A204.1 (cell line): ENCODE data around the gene TPPP2.

Experiments
- FAIRE-seq: peaks from 2 replicates; lab custom pipeline; 2012; peaks lifted over from hg19 to GRCh38; lab: Jason Lieb, UNC

TPPP2 gene

DNA sequence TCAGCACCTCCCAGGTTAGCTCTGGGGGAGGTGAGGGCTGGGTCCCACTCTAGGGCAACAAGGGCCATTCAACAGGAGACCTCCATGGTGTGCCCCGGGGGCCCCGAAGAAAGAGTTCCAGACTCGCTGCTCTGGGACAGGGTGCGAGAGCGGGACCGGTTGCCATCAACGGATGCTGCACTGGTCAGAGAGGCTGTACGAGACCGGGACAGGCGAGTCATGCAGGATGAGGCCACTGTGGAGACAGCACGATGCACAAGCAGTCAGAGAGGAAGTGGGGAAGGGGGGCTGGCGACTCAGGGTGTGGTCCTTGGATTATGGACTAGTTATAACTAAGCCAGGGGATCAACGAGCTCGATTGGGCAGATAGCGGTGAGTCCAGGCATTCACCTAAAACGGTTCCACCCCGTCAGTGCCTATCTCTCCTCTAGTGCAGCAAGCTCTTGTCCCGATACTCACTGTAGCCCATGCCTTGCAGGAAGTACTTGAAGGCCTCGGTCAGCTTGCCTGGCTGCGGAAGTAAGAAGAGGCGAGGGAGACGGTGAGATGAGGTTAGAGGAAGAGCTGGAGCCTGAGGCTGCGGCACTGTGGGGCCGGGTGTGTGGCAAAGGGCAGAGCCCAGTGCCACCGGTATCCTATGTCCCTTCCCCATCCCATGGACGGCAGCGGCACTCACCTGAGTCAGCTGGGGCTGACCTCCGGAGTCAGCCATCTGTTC, 12.3 kb upstream of the TPPP2 start:
- FAIRE-seq = no peak

GRCh38 chr14:21018286-21018685, 11.7 kb upstream of the TPPP2 start:
- FAIRE-seq = no peak

DNA sequence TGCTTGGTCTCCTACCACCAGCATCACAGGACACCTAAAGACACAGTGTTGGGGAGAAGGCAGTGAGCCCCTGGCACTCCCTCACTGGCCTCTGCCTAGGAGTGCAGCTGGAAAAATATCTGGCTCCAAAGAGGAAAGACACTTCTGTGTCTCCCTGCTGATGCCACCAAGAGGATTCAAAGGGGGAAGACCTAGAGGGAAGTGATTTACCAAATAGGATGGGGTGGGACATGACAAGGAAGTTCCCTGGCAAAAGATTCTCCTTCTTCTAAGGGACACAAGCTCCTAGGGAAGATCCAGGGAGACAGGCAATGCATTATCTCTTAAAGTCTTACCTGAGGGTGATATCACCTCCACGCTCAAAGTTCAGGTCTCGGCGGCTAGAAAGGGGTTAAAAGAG, 11.2 kb upstream of the TPPP2 start:
- FAIRE-seq = no peak

- no peak for FAIRE-seq
These were observed 10.7 kb upstream of the TPPP2 start for GRCh38 chr14:21019366-21019765.

GRCh38 chr14:21020977-21021545, 9.0 kb upstream of the TPPP2 start:
- no peak for FAIRE-seq

- no peak for FAIRE-seq
These were observed 7.3 kb upstream of the TPPP2 start for GRCh38 chr14:21022686-21023085.

- FAIRE-seq = no peak
These were observed 6.8 kb upstream of the TPPP2 start for GRCh38 chr14:21023174-21023573.

- FAIRE-seq = no peak
These were observed 6.0 kb upstream of the TPPP2 start for GRCh38 chr14:21023817-21024584.

DNA sequence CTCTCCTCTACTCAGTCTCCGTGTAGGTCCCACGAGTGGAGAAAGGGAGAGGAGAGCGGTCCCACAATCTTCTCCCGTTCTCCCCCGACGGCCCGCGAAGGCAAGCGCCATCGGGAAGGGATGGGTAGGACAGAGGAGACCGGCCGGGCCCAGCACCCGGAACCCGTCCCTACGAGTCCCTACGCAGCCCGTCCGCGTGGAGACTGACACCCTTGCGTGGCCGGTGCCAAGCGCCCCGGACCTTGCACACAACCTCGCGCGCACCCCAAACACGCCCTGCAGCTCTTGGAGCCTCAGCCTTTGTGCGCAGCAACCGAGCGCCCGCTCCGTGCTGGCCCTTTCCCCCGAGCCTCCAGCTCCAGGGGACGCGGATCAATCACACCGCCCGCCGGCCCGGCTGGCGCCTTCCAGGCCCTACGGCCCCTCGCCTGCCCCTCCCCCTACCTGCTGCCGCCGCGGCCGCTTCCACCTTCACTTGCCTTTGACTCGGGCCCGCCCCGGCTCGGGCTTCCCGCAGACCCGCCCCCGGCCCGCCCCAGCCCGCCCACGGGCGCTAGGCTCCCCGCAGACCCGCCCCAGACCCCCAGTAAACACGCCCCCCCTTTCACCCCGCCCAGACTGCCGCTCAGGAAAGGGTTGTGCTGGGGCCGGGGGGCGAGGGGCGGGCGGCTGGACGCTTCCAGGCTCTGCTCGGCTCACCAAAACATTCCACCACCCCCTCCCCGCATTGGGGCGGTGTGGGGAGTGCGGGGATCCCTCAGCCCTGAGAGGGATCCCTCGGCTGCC, 5.2 kb upstream of the TPPP2 start, which contains the start of gene NDRG2:
Gene NDRG2, minus strand, starts transcription at position 477 of the 786 bp plus-strand sequence. CDS start 1,746 bp downstream, outside the sequence.
- FAIRE-seq = no peak

DNA sequence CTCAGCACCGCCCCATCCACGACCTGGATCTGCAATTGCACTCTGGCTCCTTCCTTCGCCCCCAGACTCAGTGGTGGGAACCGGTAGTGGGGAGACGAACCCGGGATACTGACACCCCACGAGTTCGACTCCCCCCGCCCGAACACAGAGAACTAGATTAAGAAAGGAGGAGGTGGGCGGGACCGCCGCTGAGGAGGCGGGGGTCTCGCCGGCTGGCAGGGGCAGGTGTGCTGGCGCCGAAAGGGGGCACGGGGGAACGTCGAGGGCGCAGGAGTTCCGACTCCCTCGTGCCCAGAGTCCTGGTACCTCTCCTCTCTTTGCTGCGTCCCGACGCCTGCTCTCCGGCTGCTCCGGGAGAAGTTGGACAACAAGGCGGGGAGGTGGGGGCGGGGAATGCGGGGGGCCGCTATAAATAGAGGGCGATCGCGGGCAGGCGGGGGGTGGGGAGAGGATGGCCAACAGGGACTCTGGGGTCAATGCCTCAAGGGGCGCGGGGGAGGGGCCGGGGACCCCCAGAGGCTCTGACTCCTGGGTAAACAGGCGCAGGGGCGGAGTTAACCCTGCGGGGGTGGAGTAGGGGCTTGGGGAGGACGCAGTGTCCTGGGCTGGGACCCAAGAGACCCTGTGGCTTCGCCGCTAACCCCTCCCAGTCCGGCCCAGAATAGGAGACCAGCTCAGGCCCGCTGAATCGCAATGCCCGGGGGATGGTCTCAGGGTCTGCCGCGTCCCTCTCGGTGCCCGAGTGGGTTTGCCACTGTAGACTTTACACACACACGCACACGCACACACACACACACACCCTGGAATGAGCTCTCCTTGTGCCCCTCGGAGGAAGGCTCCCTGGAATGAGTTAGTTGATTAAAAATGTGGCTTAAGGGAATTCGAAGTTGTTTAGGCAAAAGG, 4.4 kb upstream of the TPPP2 start:
- no peak for FAIRE-seq

DNA sequence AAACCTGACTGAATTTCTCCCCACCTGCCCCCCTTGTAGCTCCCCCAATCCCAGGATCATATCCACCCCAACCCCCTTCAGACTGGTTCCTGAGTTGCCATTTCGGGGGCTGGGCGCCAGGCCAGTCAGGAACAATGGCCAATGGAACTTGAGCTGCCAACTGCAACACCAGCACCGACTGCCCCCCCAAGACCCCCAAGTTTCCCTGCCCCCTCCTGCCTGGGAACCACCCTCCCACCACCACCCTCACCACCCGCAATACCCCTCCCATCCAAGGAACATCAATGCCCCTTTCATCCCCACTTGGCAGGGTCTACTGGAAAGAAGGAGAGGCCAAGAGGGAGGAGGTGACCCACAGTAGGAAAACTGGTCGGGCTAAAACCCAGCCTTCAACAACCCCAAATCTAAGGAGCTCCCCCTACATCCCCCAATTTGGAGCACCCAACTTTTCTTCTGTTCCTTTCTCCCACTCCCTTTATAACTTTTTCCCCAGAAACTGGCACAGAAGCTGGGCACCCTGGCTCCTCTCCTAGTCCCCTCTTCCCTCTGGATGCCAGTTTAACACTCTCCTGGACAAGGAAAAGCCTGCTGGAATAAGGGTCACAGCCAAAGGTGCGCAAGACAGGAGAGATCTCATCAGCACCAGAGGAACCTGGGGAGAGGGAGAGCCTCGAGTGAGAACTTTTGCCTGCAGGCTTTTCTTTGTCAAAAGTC, 3.6 kb upstream of the TPPP2 start:
- no peak for FAIRE-seq

- no peak for FAIRE-seq
These were observed 3.1 kb upstream of the TPPP2 start for GRCh38 chr14:21026988-21027315.

DNA sequence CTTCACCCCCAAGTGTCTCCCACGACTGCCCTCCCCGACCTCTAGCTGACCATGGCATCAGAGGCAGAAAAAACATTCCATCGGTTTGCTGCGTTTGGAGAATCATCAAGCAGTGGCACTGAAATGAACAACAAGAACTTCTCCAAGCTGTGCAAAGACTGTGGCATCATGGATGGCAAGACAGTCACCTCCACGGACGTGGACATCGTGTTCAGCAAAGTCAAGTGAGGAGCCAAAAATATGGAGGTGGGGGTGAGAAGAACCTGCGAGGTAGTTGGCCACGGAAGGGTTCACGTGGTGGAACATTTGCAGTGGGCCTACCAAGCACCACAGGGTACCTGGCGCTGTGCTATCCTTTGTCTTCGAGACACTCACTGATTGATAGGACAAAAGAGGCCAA, 514 bp downstream of the TPPP2 start:
- no peak for FAIRE-seq

DNA sequence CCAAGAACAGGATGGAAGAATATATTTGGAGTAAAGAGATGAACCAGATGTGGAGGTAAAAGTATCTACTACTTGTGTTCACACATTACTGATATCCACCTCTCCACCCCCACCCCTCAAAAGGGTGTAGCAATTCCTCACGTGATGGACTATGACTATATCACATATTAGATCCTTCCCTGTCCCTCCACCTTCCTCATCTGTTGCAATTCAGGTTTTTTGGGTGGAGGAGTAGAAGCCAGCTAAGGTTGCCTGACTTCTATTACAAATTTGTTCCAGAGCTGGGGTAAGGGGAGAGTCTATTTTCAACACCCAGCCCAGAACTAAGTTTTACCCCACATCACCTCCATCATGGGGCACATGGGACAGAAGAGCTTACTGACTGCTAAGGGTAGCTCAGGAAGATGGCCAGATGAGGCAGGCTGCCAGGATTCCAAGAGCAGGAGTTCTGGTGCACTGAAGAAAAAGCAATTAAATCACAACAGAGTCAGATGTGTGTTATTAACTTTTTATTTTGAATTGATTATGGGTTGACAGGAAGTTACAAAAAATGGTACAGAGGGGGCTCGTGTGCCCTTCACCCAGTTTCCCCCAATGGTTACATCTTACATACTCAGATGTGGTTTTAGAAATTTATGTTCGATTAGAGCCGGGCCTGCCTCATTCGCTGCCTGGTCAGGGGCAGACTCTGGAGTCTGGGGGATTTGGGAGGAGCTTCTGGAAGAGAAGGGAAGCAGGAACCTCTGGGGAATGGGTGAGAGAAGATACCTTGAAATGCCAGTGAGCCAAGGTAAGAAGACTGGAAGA, 2.5 kb downstream of the TPPP2 start:
- no peak for FAIRE-seq

- no peak for FAIRE-seq
These were observed 3.2 kb downstream of the TPPP2 start for GRCh38 chr14:21033133-21033698.

GRCh38 chr14:21034707-21035106, 4.7 kb downstream of the TPPP2 start, which contains the start of gene RNASE13:
Gene RNASE13, minus strand, starts transcription at chr14:21034807. Its CDS starts 519 bp downstream, at chr14:21034288.
- FAIRE-seq = no peak

DNA sequence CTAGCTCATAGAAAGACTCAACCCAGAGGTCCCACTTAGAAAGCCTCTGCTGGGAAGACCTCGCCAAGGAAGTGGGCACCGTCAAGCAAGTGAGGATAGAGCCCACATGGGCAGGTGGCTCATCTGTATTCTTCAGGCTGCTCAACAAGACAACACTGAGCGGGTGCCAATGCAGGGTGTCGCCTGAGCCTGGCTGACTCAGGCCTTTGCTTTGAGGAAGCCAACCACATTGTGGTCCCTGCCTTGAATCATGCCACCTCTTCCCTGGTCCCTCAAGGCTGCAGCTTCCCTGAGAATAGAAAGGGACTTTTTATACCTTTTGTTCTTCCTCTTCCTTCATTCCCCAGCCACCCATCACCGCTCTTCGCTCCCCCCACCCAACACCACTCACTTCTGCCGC, 6.7 kb downstream of the TPPP2 start:
- no peak for FAIRE-seq

DNA sequence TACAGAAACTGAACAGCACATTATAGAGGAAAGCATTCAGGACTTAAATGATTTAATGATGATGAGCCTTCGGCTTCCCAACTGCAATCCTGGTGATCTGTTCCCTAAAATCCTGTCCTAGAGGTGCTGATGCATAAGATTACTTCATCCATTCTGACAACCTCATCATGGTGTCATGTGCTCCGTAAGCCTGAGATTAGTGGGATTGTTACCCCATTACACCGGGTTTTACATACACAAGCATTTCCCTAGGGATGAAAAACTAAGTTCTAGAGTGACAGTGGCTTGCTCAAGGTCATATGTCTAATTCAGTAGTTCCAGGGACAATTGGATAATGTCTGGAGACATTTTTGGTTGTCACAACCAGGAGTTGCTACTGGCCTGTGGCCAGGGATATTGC, 7.1 kb downstream of the TPPP2 start:
- FAIRE-seq = no peak
